Muscle of leg (tissue), 11 donors: ENCODE results near the gene PLCB1. TPM values are rescaled to one million over a fixed set of nuclear protein-coding genes. Genes with fewer than 3 reads are reported as not detected.
A peak's percentile ranks its signal among the peaks of the same experiment; 100 is the strongest.

Experiments
- DNase-seq: peaks from one replicate; pipeline ENCODE4 v3.0.0; 2013
- H3K27ac ChIP-seq: one replicate; pipeline ENCODE4 v1.5.1; 2013; ENCODE audit warnings: mild to moderate bottlenecking, low read length, control low read depth
- H3K27me3 ChIP-seq: one replicate; pipeline ENCODE4 v1.6.1; 2013; ENCODE audit warnings: low read length; ENCODE audit not compliant: control insufficient read depth, insufficient read depth
- H3K36me3 ChIP-seq: one replicate; pipeline ENCODE4 v1.6.1; 2013; ENCODE audit warnings: low read length; ENCODE audit not compliant: control insufficient read depth, insufficient read depth
- H3K4me1 ChIP-seq: one replicate; pipeline ENCODE4 v1.6.1; 2013; ENCODE audit warnings: low read length; ENCODE audit not compliant: control insufficient read depth, insufficient read depth
- H3K4me3 ChIP-seq: one replicate; pipeline ENCODE4 v1.5.1; 2013; ENCODE audit warnings: low read length, control low read depth
- H3K9me3 ChIP-seq: replicated peaks from 2 replicates; pipeline ENCODE4 v1.6.1; 2013; ENCODE audit warnings: low read depth, low read length; ENCODE audit not compliant: control insufficient read depth
- WGBS: methylation state at CpG from one replicate; pipeline ENCODE4 v1.1.5; 2013; ENCODE audit warnings: missing lambda C conversion rate; ENCODE audit not compliant: insufficient coverage; 5-methylcytosine and 5-hydroxymethylcytosine counted together
- polyA plus RNA-seq, 8 donors: library from polyadenylated mRNA; unstranded; fragments of 120-200 nt; gene quantifications; one replicate each; pipeline versions ENCODE4 v1.2.1 to v1.2.3, GENCODE V29; 2013; ENCODE audit warnings: inconsistent platforms in 1 of 8, low replicate concordance in 1 of 8; ENCODE audit not compliant: insufficient read length in 8 of 8, insufficient read depth in 1 of 8
- total RNA-seq: library from RNA; stranded (reverse); fragments of 120-200 nt; gene quantifications from one replicate; pipeline ENCODE4 v1.2.4, GENCODE V29; 2013

Gene PLCB1
- total and polyA plus RNA-seq, 9 donors, result 6.8 to 14.3 (median 9.0) TPM

GRCh38 chr20:8662433-8662954 is 530.4 kb downstream of the PLCB1 start:
- 68% methylated on average over 3 of the region's 5 CpGs for WGBS
- no peak for DNase-seq

GRCh38 chr20:8663424-8663823 is 531.4 kb downstream of the PLCB1 start:
- H3K27ac ChIP-seq, result no peak overlapping the region
- no peaks in the 10 kb centered on the region for H3K9me3 ChIP-seq
- WGBS, result 100% methylated on average over 1 of the region's 1 CpG
- no peaks in the 10 kb centered on the region for H3K36me3 ChIP-seq
- DNase-seq, result no peak
- H3K4me3 ChIP-seq, result no peak overlapping the region
- H3K4me1 ChIP-seq, result no peaks in the 10 kb centered on the region
- H3K27me3 ChIP-seq, result no peaks in the 10 kb centered on the region

More at GRCh38 chr20:8662433-8662954, 530.4 kb downstream of the PLCB1 start:
- Histone ChIP-seq H3K4me1 (no peaks in the 10 kb centered on the region), H3K9me3 (no peaks in the 10 kb centered on the region), H3K4me3 (no peak overlapping the region), H3K27ac (no peak overlapping the region), H3K27me3 (no peaks in the 10 kb centered on the region), H3K36me3 (no peaks in the 10 kb centered on the region)

- no CpG with 5 or more reads among the region's 4 CpGs for WGBS
- DNase-seq, result no peak
- no peaks in the 10 kb centered on the region for H3K36me3 ChIP-seq
- no peak overlapping the region for H3K4me3 ChIP-seq
- no peaks in the 10 kb centered on the region for H3K9me3 ChIP-seq
- H3K27me3 ChIP-seq, result no peaks in the 10 kb centered on the region
- H3K4me1 ChIP-seq, result no peaks in the 10 kb centered on the region
- no peak overlapping the region for H3K27ac ChIP-seq
Observed at GRCh38 chr20:8664778-8665177, 532.7 kb downstream of the PLCB1 start.

DNA sequence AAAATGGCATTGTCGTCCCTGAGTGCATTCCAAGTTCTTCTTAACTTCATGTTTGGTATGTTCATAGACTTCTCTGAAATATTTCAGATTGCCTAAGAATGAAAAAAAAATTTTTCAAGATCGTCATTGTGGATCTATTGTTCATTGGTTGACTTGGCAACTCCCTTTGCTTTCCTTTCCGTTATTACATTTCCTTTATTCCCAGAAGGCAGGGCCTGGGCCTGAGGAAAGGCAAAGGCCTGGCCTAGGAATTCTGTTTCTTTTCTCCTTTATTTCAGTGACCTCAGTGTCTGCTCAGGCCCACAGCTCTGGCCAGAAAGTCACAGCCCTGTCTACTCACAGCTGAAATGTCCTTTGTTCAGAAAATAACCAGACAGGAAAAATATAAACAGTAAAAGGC is 535.2 kb downstream of the PLCB1 start:
- H3K9me3 ChIP-seq, result no peaks in the 10 kb centered on the region
- WGBS, result 17% methylated on average over 1 of the region's 3 CpGs
- DNase-seq, result peak; percentile 68
- no peaks in the 10 kb centered on the region for H3K4me1 ChIP-seq
- no peaks in the 10 kb centered on the region for H3K27me3 ChIP-seq
- no peak overlapping the region for H3K4me3 ChIP-seq
- no peak overlapping the region for H3K27ac ChIP-seq
- no peaks in the 10 kb centered on the region for H3K36me3 ChIP-seq

DNA sequence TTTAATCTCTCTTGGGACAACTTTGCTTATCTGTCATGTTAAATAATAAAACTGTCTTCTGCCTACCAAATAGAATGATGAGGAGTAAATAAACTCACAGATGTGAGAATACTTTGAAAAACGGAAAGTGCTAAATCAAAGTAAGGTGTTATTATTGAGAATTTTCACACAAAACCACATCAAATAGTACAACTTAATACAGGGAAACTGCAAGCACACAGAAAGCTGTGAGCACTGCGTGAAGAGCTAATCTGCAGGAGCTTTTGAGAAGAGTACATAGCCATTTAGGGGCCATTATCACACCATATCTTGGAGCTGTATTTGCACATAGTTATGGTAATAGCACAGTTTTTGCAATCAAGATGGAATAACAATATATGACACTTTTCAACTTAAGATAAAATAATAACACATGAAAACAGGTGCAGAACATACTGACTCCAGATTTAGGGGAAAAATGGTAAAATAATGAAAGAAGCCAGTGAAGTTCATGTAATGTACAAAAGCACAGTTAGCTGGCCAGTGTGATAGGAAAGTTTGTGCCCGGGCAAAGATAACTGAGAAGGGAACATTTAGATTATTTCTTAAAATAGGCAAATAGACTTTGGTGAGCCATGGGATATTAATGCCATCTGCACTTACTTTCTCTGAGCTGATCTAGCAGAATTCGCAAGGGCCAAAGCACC is 538.3 kb downstream of the PLCB1 start:
- 50% methylated on average over 2 of the region's 4 CpGs for WGBS
- DNase-seq, result no peak
- Histone ChIP-seq H3K4me3 (no peak overlapping the region), H3K9me3 (no peaks in the 10 kb centered on the region), H3K4me1 (no peaks in the 10 kb centered on the region), H3K27me3 (no peaks in the 10 kb centered on the region), H3K36me3 (no peaks in the 10 kb centered on the region), H3K27ac (no peak overlapping the region)

GRCh38 chr20:8670893-8671215 is 538.8 kb downstream of the PLCB1 start:
- WGBS, result 47% methylated on average over 2 of the region's 3 CpGs
- Histone ChIP-seq H3K27me3 (no peaks in the 10 kb centered on the region), H3K4me3 (no peak overlapping the region), H3K36me3 (no peaks in the 10 kb centered on the region), H3K9me3 (no peaks in the 10 kb centered on the region), H3K27ac (no peak overlapping the region), H3K4me1 (no peaks in the 10 kb centered on the region)
- peak; percentile 59 for DNase-seq

- Histone ChIP-seq H3K36me3 (no peaks in the 10 kb centered on the region), H3K4me3 (no peak overlapping the region), H3K27ac (no peak overlapping the region), H3K9me3 (no peaks in the 10 kb centered on the region), H3K4me1 (no peaks in the 10 kb centered on the region), H3K27me3 (no peaks in the 10 kb centered on the region)
- DNase-seq, result no peak
- no CpG with 5 or more reads among the region's 7 CpGs for WGBS
Observed at GRCh38 chr20:8671370-8671961, 539.4 kb downstream of the PLCB1 start.

GRCh38 chr20:8673116-8673515 is 541.0 kb downstream of the PLCB1 start:
- Histone ChIP-seq H3K27me3 (no peaks in the 10 kb centered on the region), H3K36me3 (no peaks in the 10 kb centered on the region), H3K4me3 (no peak overlapping the region), H3K9me3 (no peaks in the 10 kb centered on the region), H3K4me1 (no peaks in the 10 kb centered on the region), H3K27ac (no peak overlapping the region)
- no CpG with 5 or more reads among the region's 2 CpGs for WGBS
- DNase-seq, result no peak

- whole genome bisulfite sequencing, result 95% methylated on average over 10 of the region's 10 CpGs
- no peak for DNase-seq
- Histone ChIP-seq H3K36me3 (no peaks in the 10 kb centered on the region), H3K4me1 (no peaks in the 10 kb centered on the region), H3K27me3 (no peaks in the 10 kb centered on the region), H3K27ac (no peak overlapping the region), H3K9me3 (no peaks in the 10 kb centered on the region), H3K4me3 (no peak overlapping the region)
Observed at GRCh38 chr20:8675896-8676295, 543.8 kb downstream of the PLCB1 start.

- Histone ChIP-seq H3K4me1 (no peaks in the 10 kb centered on the region), H3K9me3 (no peaks in the 10 kb centered on the region), H3K36me3 (no peaks in the 10 kb centered on the region), H3K4me3 (no peak overlapping the region), H3K27ac (no peak overlapping the region), H3K27me3 (no peaks in the 10 kb centered on the region)
- WGBS, result 57% methylated on average over 2 of the region's 5 CpGs
- no peak for DNase-seq
Observed at GRCh38 chr20:8678098-8678776, 546.2 kb downstream of the PLCB1 start.
